ENCODE measurements around the gene KRTAP10-1. TPM values are rescaled to one million over a fixed set of nuclear protein-coding genes. Genes with fewer than 3 reads are reported as not detected.
"Not testable (repeated sequence)": the region's sequence is repeated elsewhere in the genome, so short reads cannot be mapped to it uniquely, and the experiment has no call there.

KRTAP10-1 gene
- total RNA-seq, 1 donor from 2014 or later, result not detected

DNA sequence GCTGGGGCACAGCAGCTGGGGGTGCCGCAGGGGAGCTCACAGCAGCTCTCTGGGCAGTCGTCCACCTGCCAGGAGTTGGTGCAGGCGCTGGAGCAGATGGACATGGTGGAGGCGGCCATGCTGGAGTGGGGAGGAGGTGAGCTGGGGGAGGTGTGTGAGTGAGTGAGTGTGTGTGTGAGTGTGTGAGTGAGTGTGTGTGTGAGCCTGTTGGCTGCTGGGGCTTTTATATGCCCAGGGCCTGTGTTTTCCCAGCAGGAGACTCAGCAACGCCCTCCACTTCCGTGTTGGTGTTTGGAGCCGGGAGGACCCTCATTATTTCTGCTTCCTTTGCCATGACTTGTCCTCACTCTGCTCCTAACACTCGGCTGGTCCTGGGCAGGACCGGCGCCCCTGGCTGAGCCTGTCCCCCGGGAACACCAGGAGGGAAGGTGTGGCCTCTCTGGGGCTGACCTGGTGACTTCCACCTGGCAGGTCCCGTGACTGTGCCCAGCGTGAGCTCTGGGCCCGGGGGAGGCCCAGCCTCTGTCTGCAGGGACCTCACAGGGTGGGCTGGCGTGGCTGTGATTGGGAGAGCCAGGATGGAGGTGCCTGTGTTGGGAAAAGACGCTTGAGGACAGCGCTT, 11.5 kb upstream of the KRTAP10-1 start, which contains the start of gene KRTAP10-2:
TSS of gene KRTAP10-2 (minus strand) at position 166 of the 622 bp plus-strand sequence. CDS start at position 119, 47 bp downstream.
- DNase-seq (peak; percentile 28), ATAC-seq (peak in 1 of 2 donors; percentile 12)
- Histone ChIP-seq H3K4me3 (no peak within 1 kb of the TSS), H3K36me3 (no peaks in the 10 kb centered on the region), H3K9me3 (no peaks in the 10 kb centered on the region), H3K4me1 (no peaks in the 10 kb centered on the region), H3K27ac (no peak within 1 kb of the TSS), H3K27me3 (ENCODE audit: low read depth) (no peaks in the 10 kb centered on the region)
- intact Hi-C loops (cut with DNase I), result no loop called here
- TF ChIP-seq, protein P1, sequence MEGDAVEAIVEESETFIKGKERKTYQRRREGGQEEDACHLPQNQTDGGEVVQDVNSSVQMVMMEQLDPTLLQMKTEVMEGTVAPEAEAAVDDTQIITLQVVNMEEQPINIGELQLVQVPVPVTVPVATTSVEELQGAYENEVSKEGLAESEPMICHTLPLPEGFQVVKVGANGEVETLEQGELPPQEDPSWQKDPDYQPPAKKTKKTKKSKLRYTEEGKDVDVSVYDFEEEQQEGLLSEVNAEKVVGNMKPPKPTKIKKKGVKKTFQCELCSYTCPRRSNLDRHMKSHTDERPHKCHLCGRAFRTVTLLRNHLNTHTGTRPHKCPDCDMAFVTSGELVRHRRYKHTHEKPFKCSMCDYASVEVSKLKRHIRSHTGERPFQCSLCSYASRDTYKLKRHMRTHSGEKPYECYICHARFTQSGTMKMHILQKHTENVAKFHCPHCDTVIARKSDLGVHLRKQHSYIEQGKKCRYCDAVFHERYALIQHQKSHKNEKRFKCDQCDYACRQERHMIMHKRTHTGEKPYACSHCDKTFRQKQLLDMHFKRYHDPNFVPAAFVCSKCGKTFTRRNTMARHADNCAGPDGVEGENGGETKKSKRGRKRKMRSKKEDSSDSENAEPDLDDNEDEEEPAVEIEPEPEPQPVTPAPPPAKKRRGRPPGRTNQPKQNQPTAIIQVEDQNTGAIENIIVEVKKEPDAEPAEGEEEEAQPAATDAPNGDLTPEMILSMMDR (IDR thresholded peaks at IDR 0.05), result no peak

DNA sequence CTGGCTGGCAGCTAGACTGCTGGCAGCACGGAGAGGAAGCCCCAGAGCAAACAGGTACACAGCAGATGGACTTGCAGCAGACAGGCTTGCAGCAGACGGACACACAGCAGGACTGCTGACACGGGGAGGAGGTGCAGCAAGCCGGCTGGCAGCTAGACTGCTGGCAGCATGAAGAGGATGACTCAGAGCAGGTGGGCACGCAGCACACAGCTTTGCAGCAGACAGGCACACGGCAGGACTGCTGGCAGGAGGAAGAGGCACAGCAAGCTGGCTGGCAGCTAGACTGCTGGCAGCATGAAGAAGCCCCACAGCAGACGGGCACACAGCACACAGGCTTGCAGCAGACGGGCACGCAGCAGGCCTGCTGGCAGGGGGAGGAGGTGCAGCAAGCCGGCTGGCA, 10.8 kb upstream of the KRTAP10-1 start:
- Histone ChIP-seq H3K36me3 (no peaks in the 10 kb centered on the region), H3K27me3 (ENCODE audit: low read depth) (no peaks in the 10 kb centered on the region), H3K9me3 (no peaks in the 10 kb centered on the region), H3K27ac (no peak overlapping the region), H3K4me3 (no peak overlapping the region), H3K4me1 (no peaks in the 10 kb centered on the region)
- no peak for ATAC-seq
- TF ChIP-seq, protein P1 (IDR thresholded peaks at IDR 0.05), result no peak
- intact Hi-C loops (cut with DNase I), result no loop called here
- peak; percentile 15 for DNase-seq

DNA sequence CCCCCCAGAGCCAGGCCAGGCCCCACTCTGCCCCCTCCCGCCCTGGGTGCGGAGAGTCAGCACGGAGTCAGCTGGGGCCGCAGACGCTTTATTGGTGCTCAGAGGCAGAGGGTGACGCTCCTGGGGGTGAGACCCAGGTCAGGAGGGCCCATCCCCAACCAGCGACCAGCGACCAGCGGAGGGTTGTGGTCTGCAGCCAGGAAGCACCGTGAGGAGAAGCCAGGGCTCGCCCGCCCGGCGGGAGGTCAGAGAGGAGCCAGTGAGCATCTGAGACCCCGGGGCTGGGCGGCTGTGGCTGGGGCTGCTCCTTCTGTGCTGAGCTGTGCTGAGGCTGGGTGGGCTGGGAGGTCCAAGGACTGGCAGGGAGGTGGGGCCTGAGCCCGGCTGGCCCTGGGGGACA, 10.3 kb upstream of the KRTAP10-1 start:
- H3K27me3 ChIP-seq (ENCODE audit: low read depth); H3K4me1 ChIP-seq; H3K27ac ChIP-seq; H3K9me3 ChIP-seq; H3K36me3 ChIP-seq; intact Hi-C loops (cut with DNase I); H3K4me3 ChIP-seq: not testable (repeated sequence)
- peak; percentile 16 to 45 for ATAC-seq
- DNase-seq, result peak; percentile 32

DNA sequence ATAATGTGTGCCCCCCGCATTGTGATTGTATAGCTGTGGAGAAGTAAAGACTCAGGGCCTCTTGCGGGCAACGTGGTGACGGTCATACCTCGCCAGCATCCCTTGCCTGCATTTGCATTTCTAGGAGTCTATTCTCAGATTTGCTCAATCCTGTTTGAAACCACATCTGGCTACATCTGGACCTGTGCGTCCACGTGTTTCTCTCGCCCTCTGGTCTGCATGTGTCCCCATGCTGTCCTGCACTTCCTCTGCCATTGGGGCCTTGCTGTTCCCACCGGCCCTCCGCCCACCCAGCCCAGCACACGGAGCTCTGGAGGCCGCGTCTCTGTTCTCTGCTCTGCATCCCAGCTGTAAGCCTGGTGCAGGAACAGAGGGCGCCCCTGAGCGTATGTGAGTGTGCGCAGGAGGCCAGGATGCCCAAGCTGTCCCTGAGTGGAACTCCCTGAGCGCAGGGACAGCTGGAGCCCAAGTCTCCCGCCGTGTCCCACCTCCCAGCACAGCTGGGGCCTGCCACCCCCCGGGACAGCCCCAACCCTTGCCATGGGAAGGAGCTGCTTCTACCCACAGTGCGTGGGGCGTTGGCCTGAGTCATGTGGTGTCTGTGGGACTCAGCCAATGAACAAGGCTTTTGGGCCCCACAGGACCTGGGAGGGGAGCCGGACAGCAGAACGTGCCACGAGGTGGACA, 9.7 kb upstream of the KRTAP10-1 start:
- Histone ChIP-seq H3K4me1 (no peaks in the 10 kb centered on the region), H3K4me3 (no peak overlapping the region), H3K27me3 (ENCODE audit: low read depth) (no peaks in the 10 kb centered on the region), H3K27ac (no peak overlapping the region), H3K36me3 (no peaks in the 10 kb centered on the region), H3K9me3 (no peaks in the 10 kb centered on the region)
- TF ChIP-seq, protein P1 (IDR thresholded peaks at IDR 0.05), result no peak
- ATAC-seq, result peak in 1 of 2 donors; percentile 36
- DNase-seq, result peak; percentile 19
- intact Hi-C loops (cut with DNase I), result no loop called here

DNA sequence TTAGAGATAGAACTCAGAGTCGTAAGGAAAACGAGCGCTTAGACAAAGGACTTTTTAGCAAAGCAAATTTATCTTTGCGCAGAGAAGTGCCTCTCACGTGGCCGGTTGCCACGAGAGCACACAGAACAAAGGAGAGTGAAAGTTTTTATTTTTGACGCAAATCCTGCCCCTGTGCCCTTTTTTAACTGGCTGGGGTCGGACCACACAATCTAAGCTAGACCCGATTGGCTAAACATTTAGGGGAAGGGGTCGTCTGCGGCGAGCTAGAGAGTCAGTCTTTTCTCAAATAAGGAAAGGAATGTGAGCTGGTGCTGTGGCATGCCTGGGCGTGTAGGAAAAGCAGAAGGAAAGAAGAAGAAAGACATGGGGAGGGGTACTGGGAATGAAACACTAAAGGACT, 8.9 kb upstream of the KRTAP10-1 start:
- Histone ChIP-seq H3K27me3 (ENCODE audit: low read depth) (no peaks in the 10 kb centered on the region), H3K36me3 (no peaks in the 10 kb centered on the region), H3K4me3 (no peak overlapping the region), H3K4me1 (no peaks in the 10 kb centered on the region), H3K9me3 (no peaks in the 10 kb centered on the region), H3K27ac (no peak overlapping the region)
- intact Hi-C loops (cut with DNase I), result no loop called here
- ATAC-seq (no peak), DNase-seq (no peak)
- TF ChIP-seq, protein P1 (IDR thresholded peaks at IDR 0.05), result no peak

DNA sequence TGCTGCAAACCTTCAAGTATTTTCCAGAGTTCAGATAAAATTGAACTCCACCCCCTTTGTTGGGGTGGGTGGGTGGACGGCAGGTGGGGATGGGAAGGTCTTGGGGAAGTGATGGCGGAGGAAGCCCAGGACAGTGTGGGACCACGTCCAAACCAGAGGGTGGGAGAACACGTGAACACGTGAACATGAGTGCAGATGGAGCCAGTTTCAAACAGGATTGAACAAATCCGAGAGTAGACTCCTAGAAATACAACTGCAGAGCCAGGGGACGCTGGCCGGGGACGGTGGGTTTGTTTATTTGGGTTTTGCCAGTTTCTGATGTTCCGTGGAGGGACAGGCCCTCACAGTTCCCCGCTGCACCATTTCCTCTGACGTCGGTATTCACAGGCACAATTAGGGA, 8.4 kb upstream of the KRTAP10-1 start:
- Histone ChIP-seq H3K4me3 (no peak overlapping the region), H3K9me3 (no peaks in the 10 kb centered on the region), H3K36me3 (no peaks in the 10 kb centered on the region), H3K27me3 (ENCODE audit: low read depth) (no peaks in the 10 kb centered on the region), H3K27ac (no peak overlapping the region), H3K4me1 (no peaks in the 10 kb centered on the region)
- ATAC-seq, result no peak
- intact Hi-C loops (cut with DNase I), result no loop called here
- TF ChIP-seq, protein P1 (IDR thresholded peaks at IDR 0.05), result no peak
- DNase-seq, result no peak

All from lower lobe of right lung (tissue), 2 donors.